Activated B cell treated with CpG ODN at 0.5 μM for 24 hours (primary cell): ENCODE data around the gene NUBPL. TPM values are rescaled to one million over a fixed set of nuclear protein-coding genes. Genes with fewer than 3 reads are reported as not detected.
"Not testable (repeated sequence)": the region's sequence is repeated elsewhere in the genome, so short reads cannot be mapped to it uniquely, and the experiment has no call there.

ENCODE experiments used
- ATAC-seq: fragments of 200-7000 bp; cut with Tn5 transposase; one replicate; pipeline ENCODE4 v1.10.0; 2021; ENCODE audit warnings: low read depth, mild to moderate bottlenecking, moderate library complexity
- CTCF ChIA-PET: fragments of 350-600 bp; sonication (Branson Sonifier 250); formaldehyde crosslinking; loops from one replicate; lab custom pipeline; 2021; ENCODE audit warnings: antibody characterized with exemption; lab: Charles Lee
- POLR2A ChIA-PET: fragments of 350-600 bp; sonication (Branson Sonifier 250); formaldehyde crosslinking; loops from one replicate; lab custom pipeline; 2021; ENCODE audit warnings: antibody characterized with exemption; lab: Charles Lee
- DNase-seq: peaks from one replicate; pipeline ENCODE4 v3.0.0; 2022
- H3K27ac Mint-ChIP-seq: one replicate; pipeline ENCODE4 v1.8.0; 2020; ENCODE audit warnings: mixed read lengths
- H3K27me3 Mint-ChIP-seq: one replicate; pipeline ENCODE4 v1.8.0; 2021; ENCODE audit warnings: mixed read lengths
- H3K36me3 Mint-ChIP-seq: one replicate; pipeline ENCODE4 v1.8.0; 2021; ENCODE audit warnings: low read depth, mixed read lengths
- H3K4me1 Mint-ChIP-seq: one replicate; pipeline ENCODE4 v1.8.0; 2021; ENCODE audit warnings: mixed read lengths
- H3K4me3 Mint-ChIP-seq: one replicate; pipeline ENCODE4 v1.8.0; 2020; ENCODE audit warnings: mild to moderate bottlenecking, mixed read lengths
- H3K9me3 Mint-ChIP-seq: one replicate; pipeline ENCODE4 v1.8.0; 2020; ENCODE audit warnings: mixed read lengths
- CTCF ChIP-seq: fragments of 200-600 bp; IDR thresholded peaks from one replicate; pipeline ENCODE4 v1.8.0; 2022; ENCODE audit warnings: antibody characterized with exemption, mild to moderate bottlenecking
- intact Hi-C: fragments of 100-400 bp; cut with micrococcal nuclease; formaldehyde crosslinking; loops from one replicate; pipeline ENCODE4 v1.15.1; 2024
- total RNA-seq: library from RNA; stranded (reverse); gene quantifications from 2 replicates; pipeline ENCODE4 v1.2.3, GENCODE V29; 2022

NUBPL gene
- total RNA-seq, 1 donor from 2014 or later: 11.7 TPM

- ChIA-PET POLR2A (no interaction called here), CTCF (no interaction called here)
- Mint-ChIP-seq H3K9me3 (peaks cover 3% of the 10 kb centered on the region), H3K4me3 (no peak overlapping the region), H3K36me3 (peaks cover 37% of the 10 kb centered on the region), H3K27me3 (no peaks in the 10 kb centered on the region), H3K4me1 (no peaks in the 10 kb centered on the region), H3K27ac (no peak overlapping the region)
- no peak for ATAC-seq
- DNase-seq: no peak
- intact Hi-C loops: no loop called here
- TF ChIP-seq CTCF: no peak
These were observed 297.7 kb downstream of the NUBPL start for GRCh38 chr14:31858868-31859267.

- Mint-ChIP-seq H3K27ac (no peak overlapping the region), H3K4me3 (no peak overlapping the region), H3K36me3 (peaks cover 9% of the 10 kb centered on the region), H3K4me1 (no peaks in the 10 kb centered on the region), H3K9me3 (peaks cover 40% of the 10 kb centered on the region), H3K27me3 (no peaks in the 10 kb centered on the region)
- ATAC-seq (no peak), DNase-seq (no peak)
- POLR2A ChIA-PET: no interaction called here
- intact Hi-C loops: no loop called here
- TF ChIP-seq CTCF: no peak
- CTCF ChIA-PET: no interaction called here
These were observed 304.0 kb downstream of the NUBPL start for GRCh38 chr14:31864937-31865855.

GRCh38 chr14:31867570-31867969 is 306.4 kb downstream of the NUBPL start:
- ATAC-seq (no peak), DNase-seq (no peak)
- Mint-ChIP-seq H3K36me3 (no peaks in the 10 kb centered on the region), H3K4me1 (no peaks in the 10 kb centered on the region), H3K4me3 (no peak overlapping the region), H3K9me3 (peaks cover 44% of the 10 kb centered on the region), H3K27me3 (no peaks in the 10 kb centered on the region), H3K27ac (no peak overlapping the region)
- TF ChIP-seq CTCF: no peak
- intact Hi-C loops: no loop called here
- ChIA-PET CTCF (no interaction called here), POLR2A (no interaction called here)

GRCh38 chr14:31868096-31868495 is 306.9 kb downstream of the NUBPL start:
- H3K4me3 Mint-ChIP-seq, intact Hi-C loops, H3K36me3 Mint-ChIP-seq, CTCF ChIA-PET, ATAC-seq, H3K27me3 Mint-ChIP-seq, H3K4me1 Mint-ChIP-seq, DNase-seq, H3K27ac Mint-ChIP-seq, POLR2A ChIA-PET: not testable (repeated sequence)
- H3K9me3 Mint-ChIP-seq: peaks cover 43% of the 10 kb centered on the region

- POLR2A ChIA-PET: no interaction called here
- no peaks in the 10 kb centered on the region for H3K9me3 Mint-ChIP-seq
- no peak overlapping the region for H3K4me3 Mint-ChIP-seq
- no peak for TF ChIP-seq CTCF
- H3K27me3 Mint-ChIP-seq: peaks cover 3% of the 10 kb centered on the region
- ATAC-seq (no peak), DNase-seq (no peak)
- CTCF ChIA-PET: no interaction called here
- H3K36me3 Mint-ChIP-seq: no peaks in the 10 kb centered on the region
- peaks cover 2% of the 10 kb centered on the region for H3K4me1 Mint-ChIP-seq
- no peak overlapping the region for H3K27ac Mint-ChIP-seq
- intact Hi-C loops: no loop called here
These were observed 315.5 kb downstream of the NUBPL start for GRCh38 chr14:31876741-31877140.
